Central memory CD8-positive, alpha-beta T cell (primary cell): Measurements from ENCODE around the gene PSMA5.
"Not testable (repeated sequence)": the region's sequence is repeated elsewhere in the genome, so short reads cannot be mapped to it uniquely, and the experiment has no call there.

Experiments used
- ATAC-seq: fragments of 150-1000 bp; cut with Tn5 transposase; replicated peaks from 2 replicates; pipeline ENCODE4 v1.10.0; 2022; ENCODE audit warnings: mild to moderate bottlenecking, moderate FRiP score, moderate number of reproducible peaks; ENCODE audit not compliant: poor library complexity, severe bottlenecking; ENCODE audit errors: extremely low read depth
- DNase-seq, 2 donors: peaks; one replicate each; pipeline ENCODE4 v3.0.0; 2021; ENCODE audit warnings: low spot score in 2 of 2
- H3K27ac Mint-ChIP-seq: one replicate; pipeline ENCODE4 v1.8.0; 2022; ENCODE audit warnings: low read depth, mild to moderate bottlenecking, moderate library complexity, mixed read lengths
- H3K27me3 Mint-ChIP-seq: one replicate; pipeline ENCODE4 v1.8.0; 2022; ENCODE audit warnings: mixed read lengths
- H3K36me3 Mint-ChIP-seq: one replicate; pipeline ENCODE4 v1.8.0; 2022; ENCODE audit warnings: mild to moderate bottlenecking, moderate library complexity, mixed read lengths; ENCODE audit not compliant: insufficient read depth
- H3K4me1 Mint-ChIP-seq: one replicate; pipeline ENCODE4 v1.8.0; 2022; ENCODE audit warnings: mixed read lengths
- H3K4me3 Mint-ChIP-seq: one replicate; pipeline ENCODE4 v1.8.0; 2022; ENCODE audit warnings: mild to moderate bottlenecking, moderate library complexity, mixed read lengths
- H3K9me3 Mint-ChIP-seq: one replicate; pipeline ENCODE4 v1.8.0; 2022; ENCODE audit warnings: mixed read lengths

PSMA5 gene

GRCh38 chr1:109454497-109455133, 28.4 kb upstream of the PSMA5 start:
- no peak overlapping the region for H3K4me3 Mint-ChIP-seq
- no peak overlapping the region for H3K27ac Mint-ChIP-seq
- H3K9me3 Mint-ChIP-seq = no peaks in the 10 kb centered on the region
- ATAC-seq (no peak), DNase-seq (no peak)
- no peaks in the 10 kb centered on the region for H3K4me1 Mint-ChIP-seq
- H3K36me3 Mint-ChIP-seq = no peaks in the 10 kb centered on the region
- peaks cover 73% of the 10 kb centered on the region for H3K27me3 Mint-ChIP-seq

GRCh38 chr1:109447524-109447923, 21.3 kb upstream of the PSMA5 start:
- Mint-ChIP-seq H3K36me3 (no peaks in the 10 kb centered on the region), H3K4me1 (no peaks in the 10 kb centered on the region), H3K27ac (no peak overlapping the region), H3K4me3 (no peak overlapping the region), H3K27me3 (peaks cover 52% of the 10 kb centered on the region), H3K9me3 (no peaks in the 10 kb centered on the region)
- no peak for ATAC-seq
- DNase-seq = no peak

- H3K27ac Mint-ChIP-seq, H3K4me1 Mint-ChIP-seq, ATAC-seq, H3K36me3 Mint-ChIP-seq, H3K4me3 Mint-ChIP-seq, DNase-seq, H3K9me3 Mint-ChIP-seq: not testable (repeated sequence)
- H3K27me3 Mint-ChIP-seq = peaks cover 41% of the 10 kb centered on the region
Observed at GRCh38 chr1:109445949-109446695, 19.9 kb upstream of the PSMA5 start.

GRCh38 chr1:109444346-109444745, 18.1 kb upstream of the PSMA5 start:
- Mint-ChIP-seq H3K4me3 (no peak overlapping the region), H3K36me3 (no peaks in the 10 kb centered on the region), H3K27me3 (peaks cover 23% of the 10 kb centered on the region), H3K27ac (no peak overlapping the region), H3K4me1 (no peaks in the 10 kb centered on the region), H3K9me3 (no peaks in the 10 kb centered on the region)
- ATAC-seq (no peak), DNase-seq (no peak)

GRCh38 chr1:109443476-109443875, 17.2 kb upstream of the PSMA5 start:
- Mint-ChIP-seq H3K36me3 (no peaks in the 10 kb centered on the region), H3K27me3 (peaks cover 20% of the 10 kb centered on the region), H3K9me3 (no peaks in the 10 kb centered on the region), H3K4me1 (no peaks in the 10 kb centered on the region), H3K4me3 (no peak overlapping the region), H3K27ac (no peak overlapping the region)
- DNase-seq (no peak), ATAC-seq (no peak)

- no peak overlapping the region for H3K27ac Mint-ChIP-seq
- H3K36me3 Mint-ChIP-seq = no peaks in the 10 kb centered on the region
- no peaks in the 10 kb centered on the region for H3K4me1 Mint-ChIP-seq
- ATAC-seq = no peak
- peaks cover 9% of the 10 kb centered on the region for H3K27me3 Mint-ChIP-seq
- H3K9me3 Mint-ChIP-seq = no peaks in the 10 kb centered on the region
- H3K4me3 Mint-ChIP-seq = no peak overlapping the region
- no peak for DNase-seq
Observed at GRCh38 chr1:109441069-109441468, 14.8 kb upstream of the PSMA5 start.

- no peak overlapping the region for H3K4me3 Mint-ChIP-seq
- H3K4me1 Mint-ChIP-seq = no peaks in the 10 kb centered on the region
- ATAC-seq (no peak), DNase-seq (no peak)
- H3K36me3 Mint-ChIP-seq = no peaks in the 10 kb centered on the region
- H3K27ac Mint-ChIP-seq = no peak overlapping the region
- peaks cover 12% of the 10 kb centered on the region for H3K27me3 Mint-ChIP-seq
- no peaks in the 10 kb centered on the region for H3K9me3 Mint-ChIP-seq
Observed at GRCh38 chr1:109438798-109439297, 12.6 kb upstream of the PSMA5 start.

- Mint-ChIP-seq H3K4me1 (no peaks in the 10 kb centered on the region), H3K27ac (no peak overlapping the region), H3K27me3 (peaks cover 21% of the 10 kb centered on the region), H3K4me3 (no peak overlapping the region), H3K36me3 (no peaks in the 10 kb centered on the region), H3K9me3 (no peaks in the 10 kb centered on the region)
- ATAC-seq = no peak
- DNase-seq = no peak
Observed at GRCh38 chr1:109434484-109434883, 8.2 kb upstream of the PSMA5 start.

GRCh38 chr1:109433322-109433721, 7.1 kb upstream of the PSMA5 start:
- DNase-seq = no peak
- no peak for ATAC-seq
- H3K9me3 Mint-ChIP-seq = no peaks in the 10 kb centered on the region
- H3K27ac Mint-ChIP-seq = no peak overlapping the region
- H3K4me1 Mint-ChIP-seq = no peaks in the 10 kb centered on the region
- H3K4me3 Mint-ChIP-seq = no peak overlapping the region
- no peaks in the 10 kb centered on the region for H3K36me3 Mint-ChIP-seq
- H3K27me3 Mint-ChIP-seq = peaks cover 21% of the 10 kb centered on the region

- ATAC-seq = no peak
- DNase-seq = no peak
- H3K36me3 Mint-ChIP-seq = no peaks in the 10 kb centered on the region
- peaks cover 2% of the 10 kb centered on the region for H3K4me1 Mint-ChIP-seq
- H3K9me3 Mint-ChIP-seq = no peaks in the 10 kb centered on the region
- no peak overlapping the region for H3K27ac Mint-ChIP-seq
- no peak overlapping the region for H3K4me3 Mint-ChIP-seq
- peaks cover 21% of the 10 kb centered on the region for H3K27me3 Mint-ChIP-seq
Observed at GRCh38 chr1:109432336-109432735, 6.1 kb upstream of the PSMA5 start.

- Mint-ChIP-seq H3K27me3 (no peaks in the 10 kb centered on the region), H3K27ac (peak overlapping the region; percentile 97), H3K4me3 (peak overlapping the region; percentile 92), H3K9me3 (no peaks in the 10 kb centered on the region), H3K36me3 (peaks cover 21% of the 10 kb centered on the region), H3K4me1 (peaks cover 32% of the 10 kb centered on the region)
- ATAC-seq (no peak), DNase-seq (no peak)
Observed at GRCh38 chr1:109427171-109427467, 871 bp upstream of the PSMA5 start.

GRCh38 chr1:109425391-109426280, 612 bp downstream of the PSMA5 start:
- DNase-seq (peak; percentile 38 to 47), ATAC-seq (peak; percentile 51)
- H3K27ac Mint-ChIP-seq = peak overlapping the region; percentile 97
- no peaks in the 10 kb centered on the region for H3K9me3 Mint-ChIP-seq
- peaks cover 33% of the 10 kb centered on the region for H3K36me3 Mint-ChIP-seq
- peak overlapping the region; percentile 92 for H3K4me3 Mint-ChIP-seq
- peaks cover 36% of the 10 kb centered on the region for H3K4me1 Mint-ChIP-seq
- H3K27me3 Mint-ChIP-seq = no peaks in the 10 kb centered on the region
